GM23248 (cell line): ENCODE measurements around the gene MTCL1. TPM values are rescaled to one million over a fixed set of nuclear protein-coding genes. Genes with fewer than 3 reads are reported as not detected.

Experiments used
- DNase-seq: peaks from one replicate; pipeline ENCODE4 v3.0.0-alpha.2; 2015
- H2AFZ ChIP-seq: fragments of 200-600 bp; sonication (generic); 2 replicates; pipeline ENCODE4 v1.6.1; 2016; ENCODE audit warnings: antibody characterized with exemption
- H3F3A ChIP-seq: fragments of 200-600 bp; sonication (generic); 2 replicates; pipeline ENCODE4 v1.6.1; 2016; ENCODE audit warnings: mild to moderate bottlenecking, antibody characterized with exemption, mixed run types; ENCODE audit not compliant: insufficient read depth
- H3K27ac ChIP-seq: fragments of 200-600 bp; sonication (generic); 2 replicates; pipeline ENCODE4 v1.5.1; 2016; ENCODE audit warnings: mild to moderate bottlenecking
- H3K27me3 ChIP-seq: fragments of 200-600 bp; sonication (generic); replicated peaks from 2 replicates; pipeline ENCODE4 v1.6.1; 2016; ENCODE audit warnings: mild to moderate bottlenecking; ENCODE audit not compliant: insufficient read depth
- H3K36me3 ChIP-seq: fragments of 200-600 bp; sonication (generic); 2 replicates; pipeline ENCODE4 v1.6.1; 2016; ENCODE audit warnings: low read depth, mild to moderate bottlenecking
- H3K4me1 ChIP-seq: fragments of 200-600 bp; sonication (generic); 2 replicates; pipeline ENCODE4 v1.6.1; 2016; ENCODE audit warnings: mild to moderate bottlenecking; ENCODE audit not compliant: insufficient read depth
- H3K4me2 ChIP-seq: fragments of 200-600 bp; sonication (generic); one replicate; pipeline ENCODE4 v1.6.1; 2016; ENCODE audit warnings: mild to moderate bottlenecking; ENCODE audit not compliant: unreplicated experiment
- H3K4me3 ChIP-seq: fragments of 200-600 bp; sonication (generic); 2 replicates; pipeline ENCODE4 v1.5.1; 2016; ENCODE audit warnings: mild to moderate bottlenecking
- H3K79me2 ChIP-seq: fragments of 200-600 bp; sonication (generic); 2 replicates; pipeline ENCODE4 v1.6.1; 2016; ENCODE audit warnings: mild to moderate bottlenecking; ENCODE audit not compliant: insufficient read depth
- H3K9ac ChIP-seq: fragments of 200-600 bp; sonication (generic); 2 replicates; pipeline ENCODE4 v1.6.1; 2016; ENCODE audit warnings: mild to moderate bottlenecking
- H3K9me2 ChIP-seq: fragments of 200-600 bp; sonication (generic); 2 replicates; pipeline ENCODE4 v1.6.1; 2016; ENCODE audit warnings: mixed run types, mild to moderate bottlenecking, moderate library complexity; ENCODE audit not compliant: insufficient read depth
- H3K9me3 ChIP-seq: fragments of 200-600 bp; sonication (generic); one replicate; pipeline ENCODE4 v1.6.1; 2017; ENCODE audit warnings: low read depth
- H4K20me1 ChIP-seq: fragments of 200-600 bp; sonication (generic); 2 replicates; pipeline ENCODE4 v1.6.0; 2016; ENCODE audit not compliant: insufficient read depth
- EZH2 ChIP-seq: fragments of 200-600 bp; sonication (generic); IDR thresholded peaks from 2 replicates; pipeline ENCODE4 v1.6.1; 2018; ENCODE audit warnings: antibody characterized with exemption, mild to moderate bottlenecking; ENCODE audit not compliant: insufficient read depth, poor library complexity, severe bottlenecking
- EZH2phosphoT487 ChIP-seq: fragments of 200-600 bp; sonication (generic); IDR thresholded peaks from 2 replicates; pipeline ENCODE4 v1.6.1; 2018; ENCODE audit warnings: antibody characterized with exemption, moderate library complexity, mild to moderate bottlenecking, low read depth; ENCODE audit not compliant: insufficient read depth
- WGBS, 2 experiments: methylation state at CpG; one replicate each; pipeline ENCODE4 v1.1.6; 2015 to 2017; ENCODE audit warnings: low lambda C conversion rate in 2 of 2, low coverage in 1 of 2; ENCODE audit errors: missing lambda C conversion rate in 2 of 2; 5-methylcytosine and 5-hydroxymethylcytosine counted together
- in situ Hi-C: fragments of 300-500 bp; cut with MboI; formaldehyde crosslinking; loops from 2 replicates; pipeline ENCODE4 v1.15.0; 2020
- polyA plus RNA-seq: library from polyadenylated mRNA; unstranded; fragments of >200 nt; fragmentation: Nextera tagmentation; extraction: Ambion mirVana; gene quantifications from 2 replicates; pipeline ENCODE4 v1.2.1, GENCODE V29; 2016
- total RNA-seq: library from RNA; depleted of rRNA; stranded (reverse); fragments of >200 nt; shearing (Covaris generic); gene quantifications from 2 replicates; pipeline ENCODE4 v1.2.3, GENCODE V29; 2014

MTCL1 gene
- total and polyA plus RNA-seq, 2 experiments from 2014 or later = 10.3 to 36.9 TPM

DNA sequence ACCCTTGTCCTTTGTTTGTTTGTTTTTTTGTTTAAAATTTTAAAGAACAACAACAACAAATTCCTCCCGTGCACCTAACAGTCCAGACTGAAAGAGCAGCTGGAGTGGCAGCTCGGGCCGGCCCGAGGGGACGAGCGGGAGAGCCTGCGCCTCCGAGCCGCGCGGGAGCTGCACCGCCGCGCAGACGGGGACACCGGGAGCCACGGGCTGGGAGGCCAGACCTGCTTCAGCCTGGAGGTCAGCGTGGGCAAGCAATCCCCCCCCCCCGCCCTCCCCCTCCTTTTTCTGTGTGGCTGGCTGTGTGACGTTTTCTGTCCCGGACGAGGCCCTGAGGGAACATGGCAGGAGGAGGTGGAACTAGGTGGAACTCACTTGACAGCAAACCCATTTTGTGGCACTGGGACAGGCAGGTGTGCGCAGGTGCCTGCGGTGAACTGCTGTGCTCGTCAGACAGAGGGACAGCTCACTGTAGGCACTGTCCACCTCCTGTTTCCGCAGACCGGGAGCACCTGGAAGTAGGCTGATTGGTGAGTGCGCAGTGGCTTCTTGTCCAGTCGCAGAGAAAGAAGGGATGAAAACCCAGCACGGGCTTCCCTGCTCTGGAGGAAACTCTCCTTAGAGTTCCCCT lies 80.6 kb downstream of the MTCL1 start:
- Histone ChIP-seq H3K4me1 (peaks cover 5% of the 10 kb centered on the region), H3F3A (no peaks in the 10 kb centered on the region), H3K4me3 (no peak overlapping the region), H3K79me2 (0 out of 2 replicates have a peak, but pooled peaks cover 3% of the 10 kb centered on the region), H4K20me1 (no peaks in the 10 kb centered on the region), H3K4me2 (no peak overlapping the region), H3K9me3 (no peaks in the 10 kb centered on the region), H3K36me3 (peaks cover 41% of the 10 kb centered on the region), H3K9me2 (no peaks in the 10 kb centered on the region), H3K27me3 (no peaks in the 10 kb centered on the region), H3K9ac (no peak overlapping the region), H3K27ac (no peak overlapping the region), H2AFZ (no peak overlapping the region)
- TF ChIP-seq EZH2phosphoT487 (no peak), EZH2 (no peak)
- in situ Hi-C loops = no loop called here
- 95 to 97% methylated on average over 15 to 30 of the region's 30 CpGs for WGBS, 2 experiments
- DNase-seq = no peak

GRCh38 chr18:8786483-8787370 lies 81.4 kb downstream of the MTCL1 start:
- H2AFZ ChIP-seq = no peak overlapping the region
- no peak overlapping the region for H3K4me2 ChIP-seq
- no peaks in the 10 kb centered on the region for H3K27me3 ChIP-seq
- 86 to 91% methylated on average over 17 of the region's 17 CpGs for WGBS, 2 experiments
- no peaks in the 10 kb centered on the region for H3K9me3 ChIP-seq
- 0 out of 2 replicates have a peak, but pooled peaks cover 3% of the 10 kb centered on the region for H3K79me2 ChIP-seq
- H3K27ac ChIP-seq = no peak overlapping the region
- H4K20me1 ChIP-seq = no peaks in the 10 kb centered on the region
- DNase-seq = no peak
- H3F3A ChIP-seq = peaks cover 6% of the 10 kb centered on the region; the same call in 1 of the 2 replicates
- H3K9me2 ChIP-seq = no peaks in the 10 kb centered on the region
- no peak overlapping the region for H3K4me3 ChIP-seq
- in situ Hi-C loops = no loop called here
- TF ChIP-seq EZH2phosphoT487 (no peak), EZH2 (no peak)
- H3K9ac ChIP-seq = no peak overlapping the region
- H3K4me1 ChIP-seq = peaks cover 12% of the 10 kb centered on the region
- peaks cover 41% of the 10 kb centered on the region for H3K36me3 ChIP-seq

DNA sequence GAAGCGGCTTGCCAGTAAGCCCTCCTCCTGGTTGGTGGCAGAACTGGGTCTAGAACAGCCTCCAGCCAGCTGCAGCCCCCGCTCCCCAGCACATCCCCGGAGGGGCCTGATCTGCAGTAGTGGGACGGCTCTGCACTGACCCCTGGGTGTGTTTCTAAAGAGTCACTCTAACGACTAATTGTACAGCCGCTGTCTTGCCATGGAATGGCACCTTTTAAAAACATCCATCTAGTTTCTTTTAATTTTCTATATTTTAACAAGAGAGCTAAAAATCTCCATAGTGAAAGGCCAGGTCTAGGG lies 82.0 kb downstream of the MTCL1 start:
- Histone ChIP-seq H3K36me3 (peaks cover 41% of the 10 kb centered on the region), H3K9ac (no peak overlapping the region)
- no peak for TF ChIP-seq EZH2
- TF ChIP-seq EZH2phosphoT487 = no peak

DNA sequence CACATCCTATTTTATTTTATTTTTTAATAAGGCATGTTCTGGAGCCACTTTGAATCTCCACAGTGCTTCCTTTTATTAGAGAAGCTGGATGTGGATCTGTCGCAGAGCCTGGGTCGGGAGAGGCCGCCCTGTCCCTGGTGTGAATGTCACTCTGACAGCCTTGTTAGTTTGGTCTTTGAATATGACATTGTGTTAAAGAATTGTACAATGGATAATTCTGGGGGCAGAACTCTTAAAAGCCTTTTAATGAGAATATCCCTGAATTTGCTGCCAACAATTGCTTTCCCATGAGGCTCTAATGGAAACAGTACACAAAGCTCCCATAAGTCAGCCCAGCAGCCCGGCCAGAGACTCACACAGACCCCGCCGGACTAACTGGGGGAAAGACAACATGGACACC lies 82.4 kb downstream of the MTCL1 start:
- Histone ChIP-seq H3K9ac (no peak overlapping the region), H3K4me1 (peaks cover 13% of the 10 kb centered on the region), H3K4me2 (no peak overlapping the region), H3K9me2 (no peaks in the 10 kb centered on the region), H3K36me3 (peaks cover 41% of the 10 kb centered on the region), H3K27ac (no peak overlapping the region), H2AFZ (no peak overlapping the region), H3K79me2 (0 out of 2 replicates have a peak, but pooled peaks cover 3% of the 10 kb centered on the region), H3K9me3 (no peaks in the 10 kb centered on the region), H3F3A (peaks cover 12% of the 10 kb centered on the region; the same call in 1 of the 2 replicates), H3K4me3 (no peak overlapping the region), H3K27me3 (no peaks in the 10 kb centered on the region), H4K20me1 (no peaks in the 10 kb centered on the region)
- WGBS, 2 experiments = 76 to 79% methylated on average over 6 of the region's 6 CpGs
- TF ChIP-seq EZH2 (no peak), EZH2phosphoT487 (no peak)
- no peak for DNase-seq
- in situ Hi-C loops = no loop called here

More for the DNA sequence above, 82.0 kb downstream of the MTCL1 start:
- H3F3A ChIP-seq = peaks cover 12% of the 10 kb centered on the region; the same call in 1 of the 2 replicates
- no peak for DNase-seq
- H3K27me3 ChIP-seq = no peaks in the 10 kb centered on the region
- no peaks in the 10 kb centered on the region for H3K9me2 ChIP-seq
- 0 out of 2 replicates have a peak, but pooled peaks cover 3% of the 10 kb centered on the region for H3K79me2 ChIP-seq
- no peaks in the 10 kb centered on the region for H4K20me1 ChIP-seq
- H3K4me3 ChIP-seq = no peak overlapping the region
- H2AFZ ChIP-seq = no peak overlapping the region
- WGBS, 2 experiments = 91% methylated on average over 6 of the region's 6 CpGs
- no peaks in the 10 kb centered on the region for H3K9me3 ChIP-seq
- in situ Hi-C loops = no loop called here
- H3K4me2 ChIP-seq = no peak overlapping the region
- no peak overlapping the region for H3K27ac ChIP-seq
- peaks cover 13% of the 10 kb centered on the region for H3K4me1 ChIP-seq
